Measurements from ENCODE around the gene GPR34.

The GPR34 gene

DNA sequence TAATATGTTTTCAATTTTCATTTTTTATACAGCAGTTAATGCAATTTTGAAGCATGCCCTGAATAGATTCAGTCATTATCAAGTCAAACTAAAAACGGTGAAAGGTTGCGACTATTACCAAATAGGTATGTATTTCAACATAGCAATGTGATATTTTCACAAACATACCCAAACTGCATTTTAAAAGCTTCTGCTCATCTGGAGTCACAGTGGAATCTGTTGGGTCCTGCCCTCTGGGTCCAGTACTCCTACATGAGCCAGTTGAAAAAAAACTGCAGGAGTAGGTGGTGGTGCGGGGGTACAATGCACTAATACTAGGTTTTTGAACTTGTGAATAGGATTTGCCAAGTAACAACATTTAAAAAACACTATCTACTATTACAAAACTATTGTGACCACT is 938 bp downstream of the GPR34 start:
- Histone ChIP-seq H3K36me3 (ENCODE audit: control insufficient read depth, insufficient read depth, low read length) (no peaks in the 10 kb centered on the region), H3K4me1 (ENCODE audit: control insufficient read depth, insufficient read depth, low read length) (no peaks in the 10 kb centered on the region), H3K27me3 (ENCODE audit: control insufficient read depth, insufficient read depth, low read length, poor library complexity, severe bottlenecking) (no peaks in the 10 kb centered on the region), H3K9me3 (ENCODE audit: control insufficient read depth, low read length) (no peaks in the 10 kb centered on the region), H3K27ac (ENCODE audit: insufficient read depth, low read depth, low read length, poor library complexity, severe bottlenecking) (no peak overlapping the region), H3K4me3 (ENCODE audit: insufficient read depth, low read depth, low read length) (no peak overlapping the region)
- 94% methylated on average over 3 of the region's 3 CpGs; no CpG with 5 or more reads in 1 of the 2 experiments for WGBS, 2 experiments

- Histone ChIP-seq H3K9me3 (ENCODE audit: control insufficient read depth, low read length) (no peaks in the 10 kb centered on the region), H3K27me3 (ENCODE audit: control insufficient read depth, insufficient read depth, low read length, poor library complexity, severe bottlenecking) (no peaks in the 10 kb centered on the region), H3K4me1 (ENCODE audit: control insufficient read depth, insufficient read depth, low read length) (no peaks in the 10 kb centered on the region), H3K27ac (ENCODE audit: insufficient read depth, low read depth, low read length, poor library complexity, severe bottlenecking) (no peak overlapping the region), H3K4me3 (ENCODE audit: insufficient read depth, low read depth, low read length) (no peak overlapping the region), H3K36me3 (ENCODE audit: control insufficient read depth, insufficient read depth, low read length) (no peaks in the 10 kb centered on the region)
- 91 to 100% methylated on average over 1 of the region's 1 CpG for WGBS, 2 experiments
Measured at GRCh38 chrX:41692162-41692749, 3.5 kb downstream of the GPR34 start.

- H3K27me3 ChIP-seq (ENCODE audit: control insufficient read depth, insufficient read depth, low read length, poor library complexity, severe bottlenecking): no peaks in the 10 kb centered on the region
- H3K4me3 ChIP-seq (ENCODE audit: insufficient read depth, low read depth, low read length): no peak overlapping the region
- H3K36me3 ChIP-seq (ENCODE audit: control insufficient read depth, insufficient read depth, low read length): no peaks in the 10 kb centered on the region
- no peaks in the 10 kb centered on the region for H3K4me1 ChIP-seq (ENCODE audit: control insufficient read depth, insufficient read depth, low read length)
- 82 to 96% methylated on average over 2 of the region's 3 CpGs for WGBS, 2 experiments
- H3K9me3 ChIP-seq (ENCODE audit: control insufficient read depth, low read length): no peaks in the 10 kb centered on the region
- H3K27ac ChIP-seq (ENCODE audit: insufficient read depth, low read depth, low read length, poor library complexity, severe bottlenecking): no peak overlapping the region
Measured at GRCh38 chrX:41693024-41693423, 4.3 kb downstream of the GPR34 start.

- Histone ChIP-seq H3K27ac (ENCODE audit: insufficient read depth, low read depth, low read length, poor library complexity, severe bottlenecking) (no peak overlapping the region), H3K4me1 (ENCODE audit: control insufficient read depth, insufficient read depth, low read length) (no peaks in the 10 kb centered on the region), H3K36me3 (ENCODE audit: control insufficient read depth, insufficient read depth, low read length) (no peaks in the 10 kb centered on the region), H3K9me3 (ENCODE audit: control insufficient read depth, low read length) (no peaks in the 10 kb centered on the region), H3K27me3 (ENCODE audit: control insufficient read depth, insufficient read depth, low read length, poor library complexity, severe bottlenecking) (no peaks in the 10 kb centered on the region), H3K4me3 (ENCODE audit: insufficient read depth, low read depth, low read length) (no peak overlapping the region)
- WGBS, 2 experiments: 91 to 94% methylated on average over 5 to 6 of the region's 7 CpGs
Measured at GRCh38 chrX:41695426-41695825, 6.7 kb downstream of the GPR34 start.

DNA sequence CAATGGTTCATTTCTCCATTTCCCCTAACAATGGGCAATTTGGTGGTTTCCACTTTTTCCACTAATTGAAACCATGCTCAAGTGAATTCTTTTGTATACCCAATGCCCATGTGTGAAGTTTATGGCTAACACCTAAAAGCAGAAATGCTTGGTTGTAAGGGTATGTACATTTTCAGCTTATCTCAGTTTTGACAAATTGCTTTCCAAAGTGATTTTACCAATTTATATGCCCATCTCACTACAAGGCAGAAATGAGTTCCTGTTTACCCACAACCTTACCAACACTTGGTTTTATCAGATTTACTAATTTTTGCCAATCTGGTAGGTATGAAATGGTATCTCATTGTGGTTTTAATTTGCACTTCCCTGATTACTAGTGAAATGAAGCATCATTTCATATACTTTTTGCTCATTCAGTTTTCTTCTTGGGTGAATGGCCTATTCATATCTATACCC is 14.8 kb downstream of the GPR34 start:
- H3K27ac ChIP-seq (ENCODE audit: insufficient read depth, low read depth, low read length, poor library complexity, severe bottlenecking): no peak overlapping the region
- H3K4me3 ChIP-seq (ENCODE audit: insufficient read depth, low read depth, low read length): no peak overlapping the region
- H3K9me3 ChIP-seq (ENCODE audit: control insufficient read depth, low read length): no peaks in the 10 kb centered on the region
- no peaks in the 10 kb centered on the region for H3K36me3 ChIP-seq (ENCODE audit: control insufficient read depth, insufficient read depth, low read length)
- no peaks in the 10 kb centered on the region for H3K27me3 ChIP-seq (ENCODE audit: control insufficient read depth, insufficient read depth, low read length, poor library complexity, severe bottlenecking)
- no peaks in the 10 kb centered on the region for H3K4me1 ChIP-seq (ENCODE audit: control insufficient read depth, insufficient read depth, low read length)

DNA sequence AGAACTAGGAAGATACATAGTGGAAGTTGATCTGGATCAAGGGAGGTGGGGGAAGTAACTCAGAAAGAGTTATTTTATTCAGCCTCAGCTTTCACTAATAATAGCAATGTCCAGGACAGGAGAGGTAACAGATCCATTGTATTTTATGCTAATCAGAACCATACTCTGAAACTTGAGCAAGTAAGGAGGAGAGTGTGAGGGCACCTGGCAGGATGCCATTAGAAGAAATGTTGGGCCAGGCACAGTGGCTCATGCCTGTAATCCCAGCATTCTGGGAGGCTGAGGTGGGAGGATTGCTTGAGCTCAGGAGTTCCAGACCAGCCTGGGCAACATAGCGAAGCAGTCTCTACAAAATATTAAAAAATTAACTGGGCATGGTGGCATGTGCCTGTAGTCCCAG is 16.3 kb downstream of the GPR34 start:
- 87% methylated on average over 1 of the region's 1 CpG; no CpG with 5 or more reads in 1 of the 2 experiments for WGBS, 2 experiments

GRCh38 chrX:41705680-41706374 is 17.1 kb downstream of the GPR34 start:
- no peaks in the 10 kb centered on the region for H3K36me3 ChIP-seq (ENCODE audit: control insufficient read depth, insufficient read depth, low read length)
- no peaks in the 10 kb centered on the region for H3K27me3 ChIP-seq (ENCODE audit: control insufficient read depth, insufficient read depth, low read length, poor library complexity, severe bottlenecking)
- no peaks in the 10 kb centered on the region for H3K4me1 ChIP-seq (ENCODE audit: control insufficient read depth, insufficient read depth, low read length)
- no peak overlapping the region for H3K4me3 ChIP-seq (ENCODE audit: insufficient read depth, low read depth, low read length)
- no peak overlapping the region for H3K27ac ChIP-seq (ENCODE audit: insufficient read depth, low read depth, low read length, poor library complexity, severe bottlenecking)
- WGBS, 2 experiments: 97 to 100% methylated on average over 3 of the region's 3 CpGs
- H3K9me3 ChIP-seq (ENCODE audit: control insufficient read depth, low read length): no peaks in the 10 kb centered on the region

More for the DNA sequence above, 16.3 kb downstream of the GPR34 start:
- Histone ChIP-seq H3K4me3 (ENCODE audit: insufficient read depth, low read depth, low read length) (no peak overlapping the region), H3K9me3 (ENCODE audit: control insufficient read depth, low read length) (no peaks in the 10 kb centered on the region), H3K27ac (ENCODE audit: insufficient read depth, low read depth, low read length, poor library complexity, severe bottlenecking) (no peak overlapping the region), H3K4me1 (ENCODE audit: control insufficient read depth, insufficient read depth, low read length) (no peaks in the 10 kb centered on the region), H3K27me3 (ENCODE audit: control insufficient read depth, insufficient read depth, low read length, poor library complexity, severe bottlenecking) (no peaks in the 10 kb centered on the region), H3K36me3 (ENCODE audit: control insufficient read depth, insufficient read depth, low read length) (no peaks in the 10 kb centered on the region)

DNA sequence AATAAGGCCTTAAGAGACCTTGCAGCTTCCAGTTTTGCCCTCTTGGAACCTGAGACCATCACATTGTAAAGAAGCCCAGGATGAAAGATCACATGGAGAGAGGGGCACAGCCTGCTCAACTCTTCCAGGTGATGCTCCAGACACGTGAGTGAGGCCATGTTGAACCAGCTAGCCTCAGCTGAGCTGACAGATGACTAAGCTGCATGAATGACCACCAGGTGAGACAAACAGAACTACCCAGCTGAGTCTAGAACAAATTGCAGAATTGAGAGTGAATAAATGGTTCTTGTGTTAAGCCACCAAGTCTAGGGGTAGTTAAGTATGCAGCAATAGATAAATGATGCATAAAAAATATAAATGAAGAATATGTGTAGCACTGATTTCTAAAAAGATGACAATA is 18.4 kb downstream of the GPR34 start:
- no peaks in the 10 kb centered on the region for H3K36me3 ChIP-seq (ENCODE audit: control insufficient read depth, insufficient read depth, low read length)
- 75 to 90% methylated on average over 1 of the region's 1 CpG for whole genome bisulfite sequencing, 2 experiments
- H3K27ac ChIP-seq (ENCODE audit: insufficient read depth, low read depth, low read length, poor library complexity, severe bottlenecking): no peak overlapping the region

DNA sequence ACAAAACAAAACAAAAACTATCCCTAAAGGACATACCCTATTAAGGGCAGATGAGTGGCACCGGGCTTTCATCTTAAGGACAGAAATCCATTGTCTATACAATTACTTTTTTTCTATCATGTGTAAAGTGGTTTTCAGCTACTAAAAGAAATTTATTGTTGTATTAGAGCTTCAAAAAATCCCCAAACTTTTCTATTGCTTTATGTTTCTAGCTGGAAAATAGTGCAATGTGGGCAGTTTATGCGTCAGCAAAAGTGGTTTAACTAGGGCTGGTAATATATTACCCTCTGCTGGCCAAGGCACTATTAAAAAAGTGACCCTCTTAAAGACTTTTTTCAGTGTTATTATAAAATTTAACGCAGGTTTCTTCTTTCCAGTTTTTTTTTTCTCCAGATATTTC is 19.7 kb downstream of the GPR34 start:
- Histone ChIP-seq H3K27me3 (ENCODE audit: control insufficient read depth, insufficient read depth, low read length, poor library complexity, severe bottlenecking) (no peaks in the 10 kb centered on the region), H3K4me3 (ENCODE audit: insufficient read depth, low read depth, low read length) (no peak overlapping the region), H3K9me3 (ENCODE audit: control insufficient read depth, low read length) (no peaks in the 10 kb centered on the region), H3K36me3 (ENCODE audit: control insufficient read depth, insufficient read depth, low read length) (no peaks in the 10 kb centered on the region), H3K27ac (ENCODE audit: insufficient read depth, low read depth, low read length, poor library complexity, severe bottlenecking) (no peak overlapping the region), H3K4me1 (ENCODE audit: control insufficient read depth, insufficient read depth, low read length) (no peaks in the 10 kb centered on the region)
- WGBS, 2 experiments: 100% methylated on average over 1 of the region's 3 CpGs; no CpG with 5 or more reads in 1 of the 2 experiments

More for the DNA sequence above, 18.4 kb downstream of the GPR34 start:
- Histone ChIP-seq H3K4me3 (ENCODE audit: insufficient read depth, low read depth, low read length) (no peak overlapping the region), H3K27me3 (ENCODE audit: control insufficient read depth, insufficient read depth, low read length, poor library complexity, severe bottlenecking) (no peaks in the 10 kb centered on the region), H3K4me1 (ENCODE audit: control insufficient read depth, insufficient read depth, low read length) (no peaks in the 10 kb centered on the region), H3K9me3 (ENCODE audit: control insufficient read depth, low read length) (no peaks in the 10 kb centered on the region)

DNA sequence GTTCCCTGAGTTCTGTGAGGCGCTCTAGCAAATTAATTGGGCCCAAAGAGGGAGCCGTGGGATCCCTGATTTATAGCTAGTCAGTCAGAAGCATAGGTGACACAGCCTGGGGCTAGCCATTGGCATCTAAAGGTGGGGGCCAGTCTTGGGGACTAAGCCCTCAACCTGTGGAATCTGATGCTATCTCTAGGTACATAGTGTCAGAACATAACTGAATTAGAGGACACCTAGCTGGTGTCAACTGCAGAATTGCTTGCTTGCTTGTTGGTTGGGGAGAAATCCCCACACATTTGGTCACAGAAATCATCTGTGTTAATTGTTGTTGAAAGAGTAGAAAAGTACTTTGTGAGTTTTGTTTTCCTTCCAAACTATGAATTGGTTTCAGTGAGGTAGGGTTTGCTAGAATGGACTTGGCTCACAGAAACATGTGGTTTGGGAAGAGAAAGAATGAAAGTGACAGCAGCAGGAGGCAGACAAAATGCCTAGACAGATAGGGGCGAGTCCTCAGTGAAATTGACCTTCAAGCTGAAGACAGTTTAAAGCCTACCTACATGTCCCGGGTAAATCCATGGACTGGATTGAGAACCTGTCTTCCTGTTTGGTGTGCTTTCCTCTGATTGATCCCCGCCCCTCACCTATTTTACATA is 22.4 kb downstream of the GPR34 start:
- H3K4me3 ChIP-seq (ENCODE audit: insufficient read depth, low read depth, low read length): no peak overlapping the region
- 93 to 95% methylated on average over 5 of the region's 5 CpGs for WGBS, 2 experiments
- no peaks in the 10 kb centered on the region for H3K9me3 ChIP-seq (ENCODE audit: control insufficient read depth, low read length)
- no peak overlapping the region for H3K27ac ChIP-seq (ENCODE audit: insufficient read depth, low read depth, low read length, poor library complexity, severe bottlenecking)
- no peaks in the 10 kb centered on the region for H3K36me3 ChIP-seq (ENCODE audit: control insufficient read depth, insufficient read depth, low read length)
- H3K4me1 ChIP-seq (ENCODE audit: control insufficient read depth, insufficient read depth, low read length): no peaks in the 10 kb centered on the region
- H3K27me3 ChIP-seq (ENCODE audit: control insufficient read depth, insufficient read depth, low read length, poor library complexity, severe bottlenecking): no peaks in the 10 kb centered on the region
